Femur (tissue), 1 donor: ENCODE data around the gene CIROP.

ENCODE experiments used
- DNase-seq: peaks from one replicate; pipeline ENCODE4 v3.0.0-alpha.2; 2017

Gene CIROP

DNA sequence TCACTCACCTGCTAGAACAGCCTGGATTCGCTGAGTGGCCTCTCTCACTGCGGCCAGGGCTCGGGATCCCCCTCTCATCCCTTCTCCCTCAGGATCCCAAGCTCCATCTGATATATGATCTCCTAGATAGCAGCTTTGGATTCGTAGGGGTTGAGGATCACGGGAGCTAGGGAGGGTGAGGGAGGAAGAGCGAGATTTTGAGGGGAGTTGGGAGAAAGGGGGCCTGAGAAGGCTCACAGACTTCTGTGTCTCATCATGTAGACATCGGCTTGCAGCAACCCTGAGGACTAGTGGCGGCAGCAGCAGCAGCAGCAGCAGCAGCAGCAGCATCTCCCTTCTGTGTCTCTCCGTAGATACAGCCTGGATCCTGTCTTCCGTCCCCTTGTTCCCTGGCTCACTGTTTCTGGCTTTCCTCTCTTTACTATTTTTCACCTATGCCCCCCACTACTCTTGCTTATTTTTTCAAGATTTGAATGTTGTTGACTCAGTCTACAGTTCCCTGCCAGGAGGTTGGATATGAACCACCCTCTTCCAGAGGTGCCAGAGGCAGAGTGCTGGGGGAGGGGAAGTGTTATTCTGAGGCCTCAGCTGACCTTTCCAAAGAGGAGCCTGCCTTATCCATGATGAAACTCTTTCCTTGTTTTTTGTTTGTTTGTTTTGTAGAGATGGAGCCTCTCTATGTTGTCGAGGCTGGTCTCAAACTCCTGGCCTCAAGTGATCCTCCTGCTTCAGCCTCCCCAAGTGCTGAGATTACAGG is at the start of gene CIROP:
TSS of gene CIROP (minus strand) at position 399 of the 757 bp plus-strand sequence. CDS start at position 330, 69 bp downstream.
- no peak for DNase-seq

DNA sequence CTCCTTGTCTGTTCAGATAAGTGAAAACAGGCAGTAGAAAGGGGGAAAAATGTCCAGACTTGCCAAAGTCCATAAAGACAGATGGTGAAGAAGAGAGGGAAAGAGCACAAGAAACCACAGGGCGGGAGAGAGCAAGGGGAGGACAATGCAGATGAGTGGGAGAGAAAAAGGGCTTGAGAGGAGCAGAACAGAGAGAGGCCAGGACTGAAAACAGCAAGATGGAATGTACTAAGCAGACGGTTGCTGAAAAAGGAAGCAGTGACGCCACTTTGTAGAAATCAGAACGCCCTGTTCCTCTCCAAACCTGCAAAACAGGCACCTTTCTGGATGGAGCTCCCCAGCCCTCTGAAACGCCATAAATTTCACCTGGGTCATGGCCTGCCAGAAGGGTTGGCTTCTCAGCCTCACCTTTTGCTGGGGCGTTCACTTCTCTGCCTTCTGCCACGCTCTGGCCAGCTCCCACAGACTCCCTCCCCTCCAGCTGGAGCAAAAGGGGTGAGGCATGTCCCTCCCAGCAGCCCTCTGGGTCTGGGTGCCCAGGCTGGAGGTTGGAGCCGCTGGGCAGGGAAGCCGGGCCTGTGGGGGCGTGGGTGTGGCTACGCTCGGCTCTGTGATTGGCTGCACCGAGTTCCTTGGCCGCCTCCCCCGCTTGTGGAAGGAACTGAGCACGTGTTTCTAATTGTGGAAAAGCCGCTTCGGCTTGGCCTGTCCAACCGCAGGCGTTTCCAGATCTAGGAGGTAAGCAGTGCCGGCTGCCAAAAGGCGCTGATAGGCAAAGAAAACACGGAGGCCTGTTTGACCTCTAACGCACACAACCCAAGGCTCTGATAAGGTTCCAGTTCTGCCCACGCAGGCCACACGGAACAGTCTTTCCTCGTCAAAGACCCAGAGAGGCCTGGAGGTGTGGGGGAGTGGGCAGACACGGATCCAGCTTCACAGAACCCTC is 49.3 kb upstream of the CIROP start:
- peak; percentile 90 for DNase-seq

- DNase-seq = no peak
Observed at GRCh38 chr14:23151342-23151741, 46.6 kb upstream of the CIROP start.

DNA sequence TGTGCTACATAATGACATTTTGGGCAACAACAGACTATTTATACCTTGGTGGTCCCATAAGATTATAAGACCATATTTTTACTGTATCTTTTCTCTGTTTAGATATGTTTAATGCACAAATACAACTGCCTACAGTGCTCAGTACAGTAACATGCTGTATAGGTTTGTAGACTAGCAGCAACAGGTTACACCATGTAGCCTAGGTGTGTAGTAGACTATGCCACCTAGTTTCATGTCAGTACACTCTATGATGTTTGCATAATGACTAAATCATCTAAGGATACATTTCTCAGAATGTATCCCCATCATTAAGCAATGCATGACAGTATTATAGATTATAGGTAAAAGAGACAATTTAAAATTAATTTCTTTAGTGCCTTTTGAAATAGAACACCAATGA is 45.0 kb upstream of the CIROP start:
- DNase-seq = no peak

GRCh38 chr14:23148591-23149249 is 43.9 kb upstream of the CIROP start:
- DNase-seq = no peak

DNA sequence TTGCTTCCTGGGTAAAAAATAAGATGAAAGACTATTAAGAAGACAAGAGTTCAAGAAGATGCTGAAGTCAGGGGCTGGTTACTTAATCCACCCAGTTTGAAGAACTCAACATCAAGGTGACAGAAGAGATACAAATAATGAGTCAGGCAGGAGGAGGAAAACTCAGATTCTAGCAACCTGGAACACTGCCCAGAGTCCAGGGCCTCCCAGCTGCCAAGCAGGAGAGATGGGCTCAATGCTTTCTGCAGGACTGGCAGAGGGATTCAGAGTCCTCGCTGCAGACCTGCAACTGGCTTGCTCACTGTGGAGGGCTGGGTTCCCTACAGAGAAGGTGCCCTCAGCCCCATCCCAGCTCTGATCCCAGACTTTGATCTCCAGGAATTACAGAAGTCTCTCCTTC is 42.9 kb upstream of the CIROP start:
- DNase-seq = no peak

- DNase-seq = no peak
Observed at GRCh38 chr14:23146980-23147379, 42.2 kb upstream of the CIROP start.

DNA sequence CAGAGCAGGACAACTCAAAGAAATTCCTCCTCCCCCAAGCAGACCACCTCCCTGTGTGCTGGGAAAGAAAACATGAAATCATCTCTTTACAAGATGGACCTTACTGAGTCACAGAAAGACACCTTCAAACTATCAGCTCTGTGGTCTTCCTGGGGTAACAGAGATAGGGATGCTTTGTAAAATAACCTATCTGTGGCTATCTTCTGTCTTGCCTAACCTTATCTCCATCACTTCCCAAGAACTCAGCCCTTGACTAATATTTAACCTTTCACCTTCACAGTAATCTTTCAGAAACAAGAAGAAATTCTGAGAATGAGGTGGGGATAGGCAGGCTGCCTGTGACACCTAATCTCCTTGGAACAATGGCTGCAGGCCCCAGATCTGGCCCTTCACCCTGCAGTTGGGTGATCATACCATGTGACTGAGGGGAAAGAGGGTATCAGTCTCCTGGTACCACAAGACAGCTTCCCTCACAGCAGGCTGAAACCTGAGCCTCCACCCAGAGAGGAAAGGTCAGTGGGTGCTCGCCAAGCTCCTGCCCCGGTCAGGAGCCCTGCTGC is 41.6 kb upstream of the CIROP start:
- DNase-seq = no peak

- DNase-seq = no peak
Observed at GRCh38 chr14:23145794-23146350, 41.1 kb upstream of the CIROP start.

DNA sequence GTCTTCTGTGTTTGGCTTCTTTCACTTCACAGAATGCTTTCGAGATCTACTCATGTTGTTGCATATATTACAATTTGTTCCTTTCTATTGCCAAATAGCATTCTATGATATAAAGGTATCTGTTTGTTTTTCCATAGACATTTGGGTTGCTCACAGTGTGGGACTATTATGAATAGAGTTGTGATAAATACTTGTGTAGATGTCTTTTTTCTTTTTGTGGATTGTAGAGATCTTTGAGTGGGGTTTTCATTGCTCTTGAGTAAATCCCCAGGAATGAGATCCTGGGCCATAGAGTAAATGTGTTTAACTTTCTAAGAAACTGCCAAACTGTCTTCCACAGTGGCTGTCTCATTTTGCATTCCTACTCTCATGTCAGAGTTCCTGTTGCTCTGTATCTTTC is 39.1 kb upstream of the CIROP start:
- no peak for DNase-seq

- DNase-seq = no peak
Observed at GRCh38 chr14:23142826-23143225, 38.0 kb upstream of the CIROP start.

DNA sequence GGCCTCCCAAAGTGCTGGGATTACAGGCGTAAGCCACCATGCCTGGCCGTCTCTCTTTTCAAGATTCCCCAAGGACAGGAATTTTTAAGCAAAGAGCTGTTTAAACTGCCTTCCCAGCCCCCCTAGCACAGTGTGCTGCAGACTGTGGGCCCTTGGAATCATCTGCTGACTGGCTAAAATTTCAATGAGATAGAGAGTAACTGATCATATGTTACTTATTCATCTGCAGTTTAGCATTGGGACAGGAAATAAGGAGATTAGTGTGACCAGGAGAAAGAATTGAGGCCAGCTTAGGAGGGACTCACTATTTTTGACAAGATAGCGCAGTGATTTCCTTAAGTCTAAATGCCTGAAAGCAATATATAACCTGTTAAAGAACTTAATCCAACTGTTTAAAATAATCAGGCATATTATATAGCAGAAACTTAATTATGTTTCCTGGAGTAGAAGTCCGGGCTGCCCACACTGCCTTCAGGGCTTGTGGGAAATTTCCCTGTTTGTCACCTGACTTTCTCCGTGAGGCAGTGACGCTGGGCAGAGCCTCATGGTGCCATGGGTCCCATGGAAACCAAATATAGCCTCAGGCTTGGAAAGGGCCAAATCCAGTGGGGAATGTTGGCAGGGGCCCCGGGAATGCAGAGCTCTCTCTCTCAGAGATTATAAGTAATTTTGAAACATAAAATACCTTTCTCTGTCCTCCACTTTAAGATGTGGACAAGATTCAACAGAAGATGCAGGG is 37.1 kb upstream of the CIROP start:
- DNase-seq = peak; percentile 61

DNA sequence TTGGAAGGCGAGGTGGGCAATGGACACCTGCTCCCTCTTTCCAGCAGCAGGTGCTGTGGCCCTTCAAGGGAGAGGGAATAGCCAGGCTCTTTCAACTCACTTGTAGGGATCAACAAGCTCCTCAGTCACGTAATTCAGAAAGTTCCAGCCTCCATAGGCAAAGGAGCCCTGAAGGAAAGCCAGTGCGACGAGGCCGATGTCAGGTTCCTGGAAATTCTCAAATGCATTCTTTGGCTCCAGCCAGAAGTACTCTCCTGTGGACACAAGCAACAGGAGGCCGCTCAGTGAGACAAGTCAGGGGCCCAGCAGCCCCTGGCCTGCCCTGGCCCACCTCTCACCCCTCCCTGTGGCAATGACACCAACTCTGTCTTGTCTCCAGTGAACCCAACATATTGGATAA is 35.6 kb upstream of the CIROP start:
- no peak for DNase-seq

DNA sequence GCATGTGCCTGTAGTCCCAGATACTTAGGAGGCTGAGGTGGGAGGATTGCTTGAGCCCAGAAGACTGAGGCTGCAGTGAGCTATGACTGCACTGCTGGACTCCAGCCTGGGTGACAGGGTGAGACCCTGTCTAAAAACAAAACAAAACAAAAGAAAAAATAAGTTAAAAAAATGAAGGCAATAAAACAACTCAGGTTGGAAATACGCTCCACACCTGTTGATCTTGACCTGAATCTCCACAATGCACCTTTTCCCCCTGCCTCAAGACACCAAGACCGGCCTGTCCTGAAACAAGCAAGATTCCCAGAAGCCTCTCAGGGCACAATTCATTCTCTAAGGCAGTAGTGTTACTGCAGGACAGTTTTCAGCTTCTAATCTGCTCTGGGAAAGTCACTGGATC is 35.1 kb upstream of the CIROP start:
- DNase-seq = no peak

GRCh38 chr14:23137813-23138535 is 33.2 kb upstream of the CIROP start:
- no peak for DNase-seq

DNA sequence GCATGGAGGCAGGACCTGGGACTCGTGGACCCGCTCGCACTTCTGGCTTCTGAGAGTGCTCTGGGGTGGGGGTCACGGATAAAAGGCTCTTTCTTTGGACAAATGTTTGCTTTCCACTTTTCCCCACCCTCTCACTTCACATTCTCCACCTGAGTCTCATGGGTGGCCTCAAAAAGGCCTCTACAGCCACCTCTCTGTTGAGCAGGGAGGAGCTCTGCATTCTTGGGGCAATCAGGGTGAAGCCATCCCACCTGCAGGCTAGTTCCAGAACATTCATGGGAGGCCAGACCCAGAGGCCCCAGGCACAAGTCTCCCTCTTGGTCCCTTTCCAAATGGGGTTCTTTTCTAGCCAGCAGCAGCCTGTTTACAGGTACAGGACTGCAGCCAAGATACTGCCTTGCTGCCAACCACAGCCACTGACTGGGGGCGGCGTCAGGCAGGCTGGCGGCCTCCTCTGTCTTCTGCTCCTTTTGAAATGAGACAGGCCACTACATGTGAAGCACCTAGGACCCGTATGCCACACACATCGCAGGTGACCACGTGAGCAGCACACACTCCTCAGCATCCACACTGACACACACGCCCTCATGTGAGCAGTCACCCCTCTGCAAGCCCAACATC is 32.5 kb upstream of the CIROP start:
- DNase-seq = no peak

DNA sequence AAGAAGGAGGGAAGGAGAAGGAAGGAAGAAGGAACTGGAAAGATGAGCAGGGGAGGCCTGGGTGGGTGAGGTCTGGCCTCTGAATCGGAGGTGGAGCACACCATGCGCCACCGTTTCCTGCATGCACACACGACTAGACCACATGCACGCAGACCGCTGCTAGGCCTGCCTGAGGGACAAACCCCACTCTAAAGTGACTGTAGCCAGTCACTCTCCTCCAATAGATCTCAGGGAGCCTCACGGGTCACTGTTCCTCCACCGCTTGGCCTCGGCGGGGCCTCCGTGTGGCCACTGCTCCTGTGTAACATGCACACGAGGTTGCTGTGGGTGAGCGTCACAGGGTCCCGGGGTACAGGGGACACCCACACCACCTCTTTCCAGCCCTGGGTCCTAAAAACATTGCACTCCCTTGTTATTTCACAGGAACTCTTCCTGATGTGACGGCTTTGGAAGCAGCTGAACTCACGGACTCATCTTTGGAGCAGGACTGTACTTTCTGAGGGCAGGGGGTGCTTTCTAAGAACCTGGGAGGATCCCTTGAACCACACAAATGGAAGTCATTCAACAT is 31.9 kb upstream of the CIROP start:
- no peak for DNase-seq

DNA sequence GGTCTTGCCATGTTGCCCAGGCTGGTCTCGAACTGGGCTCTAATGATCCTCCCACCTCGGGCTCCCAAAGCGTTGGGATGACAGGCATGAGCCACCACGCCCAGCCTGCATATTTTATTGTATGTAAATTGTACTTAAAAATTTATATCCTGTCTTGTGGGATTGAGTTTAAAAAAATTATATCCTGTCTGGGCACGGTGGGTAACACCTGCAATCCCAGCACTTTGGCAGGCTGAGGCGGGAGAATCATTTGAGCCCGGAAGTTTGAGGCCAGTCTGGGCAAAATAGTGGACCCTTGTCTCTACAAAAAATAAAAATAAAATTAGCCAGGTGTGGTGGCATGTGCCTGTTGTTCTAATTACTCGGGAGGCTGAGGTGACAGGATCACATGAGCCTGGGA is 28.2 kb upstream of the CIROP start:
- DNase-seq = no peak

DNA sequence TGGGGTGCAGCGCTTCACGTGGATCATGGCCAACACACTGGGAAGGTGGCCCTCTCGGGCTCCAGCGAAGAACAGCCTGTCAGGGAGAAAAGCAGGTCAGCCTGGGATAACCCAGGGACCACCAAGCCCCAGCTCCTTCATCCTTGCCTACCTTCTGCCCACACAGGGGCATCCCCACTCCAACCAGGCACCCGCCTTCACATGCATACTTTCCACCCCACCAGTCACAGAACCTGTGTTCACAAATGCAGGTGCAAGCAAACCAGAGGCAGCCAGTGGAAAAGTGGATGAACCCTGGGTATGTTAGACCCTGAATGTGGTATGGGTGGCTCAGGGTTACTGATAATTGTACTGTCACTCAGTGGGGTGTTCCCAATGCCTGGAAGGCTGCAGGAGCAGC is 26.7 kb upstream of the CIROP start:
- no peak for DNase-seq

DNA sequence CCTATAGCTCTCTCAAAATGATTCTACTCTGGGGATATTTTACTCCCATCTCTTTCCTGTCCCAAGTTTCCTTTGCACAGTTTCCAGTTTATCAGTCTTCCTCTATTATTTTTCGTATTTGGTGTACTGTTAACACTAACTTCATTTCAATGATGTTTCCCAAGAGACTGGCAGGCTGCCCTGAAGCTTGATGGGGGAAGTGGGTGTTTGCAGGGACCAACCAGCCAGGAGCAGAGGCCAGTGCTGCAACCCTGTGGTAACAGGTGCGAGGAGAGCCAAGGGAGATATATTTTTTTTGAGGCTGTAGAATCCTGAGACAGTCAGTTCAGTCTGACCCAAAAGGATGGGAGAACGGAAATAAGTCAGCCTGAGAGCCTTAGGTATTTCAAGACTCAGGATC is 26.1 kb upstream of the CIROP start:
- no peak for DNase-seq
